ENCODE data around the gene WNT8B. TPM values are rescaled to one million over a fixed set of nuclear protein-coding genes. Genes with fewer than 3 reads are reported as not detected.

The WNT8B gene, protein sequence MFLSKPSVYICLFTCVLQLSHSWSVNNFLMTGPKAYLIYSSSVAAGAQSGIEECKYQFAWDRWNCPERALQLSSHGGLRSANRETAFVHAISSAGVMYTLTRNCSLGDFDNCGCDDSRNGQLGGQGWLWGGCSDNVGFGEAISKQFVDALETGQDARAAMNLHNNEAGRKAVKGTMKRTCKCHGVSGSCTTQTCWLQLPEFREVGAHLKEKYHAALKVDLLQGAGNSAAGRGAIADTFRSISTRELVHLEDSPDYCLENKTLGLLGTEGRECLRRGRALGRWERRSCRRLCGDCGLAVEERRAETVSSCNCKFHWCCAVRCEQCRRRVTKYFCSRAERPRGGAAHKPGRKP
- total RNA-seq (not detected in 2 replicates), polyA plus RNA-seq (not detected in 2 replicates), polyA minus RNA-seq (ENCODE audit: low replicate concordance) (not detected in 2 replicates)
- not detected in 2 replicates for polyA plus RNA-seq (2012)

DNA sequence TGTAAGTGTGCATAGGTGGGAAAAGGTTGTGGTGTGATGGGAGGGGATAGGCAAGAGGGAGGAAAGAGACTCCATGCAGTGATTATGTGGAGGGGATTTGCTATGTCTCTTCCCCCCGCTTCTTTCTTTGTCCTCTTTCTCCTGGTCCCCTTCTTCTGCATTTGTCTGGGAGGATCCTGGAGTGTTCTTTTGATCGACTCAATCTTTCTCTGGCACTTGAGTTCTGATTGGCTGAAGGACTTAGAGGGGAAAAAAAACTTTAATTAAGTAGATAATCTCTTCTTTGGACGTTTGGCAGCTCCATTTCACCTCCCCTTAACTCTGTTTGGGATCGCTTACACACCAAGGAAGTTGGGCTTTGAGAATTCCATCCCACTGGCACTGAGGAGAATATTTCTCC, at the start of gene WNT8B:
Gene WNT8B, plus strand, starts transcription at position 301 of the 400 bp plus-strand sequence. CDS start 160 bp downstream, outside the sequence.
- peaks cover 17% of the 10 kb centered on the region for H3K27me3 ChIP-seq (ENCODE audit: control insufficient read depth, insufficient read depth, low read length)
- DNase-seq (ENCODE audit: low read depth in 2 of 2) = no peak
- no peak for TF ChIP-seq EZH2 (IDR thresholded peaks at IDR 0.05; ENCODE audit: low read length, missing control alignments)
- TF ChIP-seq, protein P1, sequence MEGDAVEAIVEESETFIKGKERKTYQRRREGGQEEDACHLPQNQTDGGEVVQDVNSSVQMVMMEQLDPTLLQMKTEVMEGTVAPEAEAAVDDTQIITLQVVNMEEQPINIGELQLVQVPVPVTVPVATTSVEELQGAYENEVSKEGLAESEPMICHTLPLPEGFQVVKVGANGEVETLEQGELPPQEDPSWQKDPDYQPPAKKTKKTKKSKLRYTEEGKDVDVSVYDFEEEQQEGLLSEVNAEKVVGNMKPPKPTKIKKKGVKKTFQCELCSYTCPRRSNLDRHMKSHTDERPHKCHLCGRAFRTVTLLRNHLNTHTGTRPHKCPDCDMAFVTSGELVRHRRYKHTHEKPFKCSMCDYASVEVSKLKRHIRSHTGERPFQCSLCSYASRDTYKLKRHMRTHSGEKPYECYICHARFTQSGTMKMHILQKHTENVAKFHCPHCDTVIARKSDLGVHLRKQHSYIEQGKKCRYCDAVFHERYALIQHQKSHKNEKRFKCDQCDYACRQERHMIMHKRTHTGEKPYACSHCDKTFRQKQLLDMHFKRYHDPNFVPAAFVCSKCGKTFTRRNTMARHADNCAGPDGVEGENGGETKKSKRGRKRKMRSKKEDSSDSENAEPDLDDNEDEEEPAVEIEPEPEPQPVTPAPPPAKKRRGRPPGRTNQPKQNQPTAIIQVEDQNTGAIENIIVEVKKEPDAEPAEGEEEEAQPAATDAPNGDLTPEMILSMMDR (conservative IDR thresholded peaks at IDR 0.05 in 1 of 2, IDR thresholded peaks at IDR 0.05 in 1 of 2; ENCODE audit: low read depth in 1 of 2, low read length in 2 of 2) = no peak

DNA sequence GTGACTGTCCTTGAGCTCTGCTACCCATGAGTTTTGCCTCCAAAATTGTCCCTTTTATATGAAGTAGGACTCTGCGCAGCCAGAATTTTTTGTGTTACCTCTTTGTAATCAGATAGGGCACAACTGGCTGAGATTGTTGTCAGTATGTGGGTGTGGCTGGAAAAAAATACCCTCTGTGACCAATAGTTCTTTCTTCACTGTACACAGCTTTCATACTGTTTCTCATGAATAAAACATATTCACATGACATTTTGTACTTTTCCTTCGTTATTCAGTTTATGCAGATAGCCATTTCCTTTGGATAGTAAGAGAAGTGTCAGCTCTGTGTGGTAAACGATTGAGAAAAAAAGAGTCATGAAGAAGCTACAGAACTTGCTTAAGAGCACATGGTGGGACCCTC, 49.6 kb upstream of the WNT8B start:
- H3K4me2 ChIP-seq (ENCODE audit: extremely low read depth, insufficient read depth, low read length) = no peak overlapping the region
- H3K27ac ChIP-seq (ENCODE audit: insufficient read depth, low read length) = no peak overlapping the region
- H2AFZ ChIP-seq (ENCODE audit: low read length) = no peak overlapping the region
- no peaks in the 10 kb centered on the region for H3K9me3 ChIP-seq (ENCODE audit: control insufficient read depth, insufficient read depth, low read depth, low read length)
- peaks cover 5% of the 10 kb centered on the region for H3K27me3 ChIP-seq (ENCODE audit: control insufficient read depth, insufficient read depth, low read length)
- TF ChIP-seq, protein P1 (conservative IDR thresholded peaks at IDR 0.05 in 1 of 2, IDR thresholded peaks at IDR 0.05 in 1 of 2; ENCODE audit: low read depth in 1 of 2, low read length in 2 of 2) = no peak
- TF ChIP-seq EZH2 (IDR thresholded peaks at IDR 0.05; ENCODE audit: low read length, missing control alignments) = no peak
- H3K4me3 ChIP-seq (replicated peaks in 1 of 4; ENCODE audit: control extremely low read depth in 1 of 4, insufficient read depth in 1 of 4, low read depth in 3 of 4, low read length in 4 of 4) = no peak overlapping the region
- no peaks in the 10 kb centered on the region for H4K20me1 ChIP-seq (ENCODE audit: control insufficient read depth, extremely low read depth, insufficient read depth, low read length)
- no peak overlapping the region for H3K9ac ChIP-seq (ENCODE audit: insufficient read depth, low read length)
- DNase-seq (ENCODE audit: low read depth in 2 of 2) = no peak
- no peaks in the 10 kb centered on the region for H3K4me1 ChIP-seq (ENCODE audit: control insufficient read depth, extremely low read depth, insufficient read depth, low read length)
- H3K36me3 ChIP-seq (ENCODE audit: control insufficient read depth, insufficient read depth, low read length) = no peaks in the 10 kb centered on the region
- no peaks in the 10 kb centered on the region for H3K79me2 ChIP-seq (ENCODE audit: control insufficient read depth, insufficient read depth, low read length)

More for the DNA sequence above, at the start of gene WNT8B:
- Histone ChIP-seq H2AFZ (ENCODE audit: low read length) (no peak within 1 kb of the TSS), H3K27ac (ENCODE audit: insufficient read depth, low read length) (no peak within 1 kb of the TSS), H3K9ac (ENCODE audit: insufficient read depth, low read length) (no peak within 1 kb of the TSS), H3K79me2 (ENCODE audit: control insufficient read depth, insufficient read depth, low read length) (no peaks in the 10 kb centered on the region), H3K4me2 (ENCODE audit: extremely low read depth, insufficient read depth, low read length) (no peak within 1 kb of the TSS), H3K4me3 (replicated peaks in 1 of 4; ENCODE audit: control extremely low read depth in 1 of 4, insufficient read depth in 1 of 4, low read depth in 3 of 4, low read length in 4 of 4) (no peak within 1 kb of the TSS), H4K20me1 (ENCODE audit: control insufficient read depth, extremely low read depth, insufficient read depth, low read length) (no peaks in the 10 kb centered on the region), H3K9me3 (ENCODE audit: control insufficient read depth, insufficient read depth, low read depth, low read length) (no peaks in the 10 kb centered on the region), H3K4me1 (ENCODE audit: control insufficient read depth, extremely low read depth, insufficient read depth, low read length) (no peaks in the 10 kb centered on the region), H3K36me3 (ENCODE audit: control insufficient read depth, insufficient read depth, low read length) (no peaks in the 10 kb centered on the region)

DNA sequence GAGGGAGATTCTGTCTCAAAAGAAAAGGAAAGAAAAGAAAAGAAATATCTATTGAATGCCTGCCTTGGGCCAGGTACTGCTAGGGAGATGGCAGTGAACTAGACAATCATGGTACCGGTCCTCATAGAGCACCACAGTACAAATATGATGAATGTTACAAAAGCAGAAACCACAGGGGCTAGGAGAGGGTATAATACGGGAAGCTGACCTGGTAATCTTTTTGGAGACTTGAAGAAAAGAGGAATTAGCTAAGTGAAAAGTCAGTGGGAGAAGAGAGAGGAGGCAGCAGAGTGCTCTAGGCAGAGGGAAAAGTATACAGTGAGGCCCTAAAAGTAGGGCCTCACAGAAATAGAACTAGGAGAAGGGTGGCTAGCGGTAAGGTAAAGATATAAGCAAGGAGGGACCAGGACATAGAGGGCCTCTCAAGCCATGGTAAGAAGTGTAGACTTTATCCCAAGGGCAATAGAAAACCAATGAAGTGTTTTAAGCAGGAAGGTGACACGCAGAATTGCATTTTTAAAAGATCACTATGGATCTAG, 42.8 kb upstream of the WNT8B start:
- TF ChIP-seq, protein P1 (conservative IDR thresholded peaks at IDR 0.05 in 1 of 2, IDR thresholded peaks at IDR 0.05 in 1 of 2; ENCODE audit: low read depth in 1 of 2, low read length in 2 of 2) = no peak
- no peak for TF ChIP-seq EZH2 (IDR thresholded peaks at IDR 0.05; ENCODE audit: low read length, missing control alignments)
- Histone ChIP-seq H2AFZ (ENCODE audit: low read length) (no peak overlapping the region), H3K4me1 (ENCODE audit: control insufficient read depth, extremely low read depth, insufficient read depth, low read length) (no peaks in the 10 kb centered on the region), H3K27ac (ENCODE audit: insufficient read depth, low read length) (no peak overlapping the region), H3K4me3 (replicated peaks in 1 of 4; ENCODE audit: control extremely low read depth in 1 of 4, insufficient read depth in 1 of 4, low read depth in 3 of 4, low read length in 4 of 4) (no peak overlapping the region), H4K20me1 (ENCODE audit: control insufficient read depth, extremely low read depth, insufficient read depth, low read length) (no peaks in the 10 kb centered on the region), H3K36me3 (ENCODE audit: control insufficient read depth, insufficient read depth, low read length) (no peaks in the 10 kb centered on the region), H3K27me3 (ENCODE audit: control insufficient read depth, insufficient read depth, low read length) (peaks cover 12% of the 10 kb centered on the region), H3K4me2 (ENCODE audit: extremely low read depth, insufficient read depth, low read length) (no peak overlapping the region), H3K9me3 (ENCODE audit: control insufficient read depth, insufficient read depth, low read depth, low read length) (no peaks in the 10 kb centered on the region), H3K9ac (ENCODE audit: insufficient read depth, low read length) (no peak overlapping the region), H3K79me2 (ENCODE audit: control insufficient read depth, insufficient read depth, low read length) (no peaks in the 10 kb centered on the region)
- no peak for DNase-seq (ENCODE audit: low read depth in 2 of 2)
